ENCODE measurements around the gene ATP10A. TPM values are rescaled to one million over a fixed set of nuclear protein-coding genes. Genes with fewer than 3 reads are reported as not detected.
A peak's percentile ranks its signal among the peaks of the same experiment; 100 is the strongest.

Gene ATP10A
- total and polyA plus RNA-seq, 2 of the 8 experiments (the other 6 are each of a cell fraction or from before 2014, with no cell fraction given), result 2.0 to 2.8 TPM

GRCh38 chr15:25863968-25864580 lies 947 bp upstream of the ATP10A start:
- no peak overlapping the region for H2BK20ac ChIP-seq (ENCODE audit: low read length)
- no peak overlapping the region for H3K9ac ChIP-seq (replicated peaks in 1 of 4; ENCODE audit: extremely low read depth in 1 of 4, low read depth in 3 of 4, low read length in 3 of 4)
- no peak overlapping the region for H3K56ac ChIP-seq (replicated peaks; ENCODE audit: insufficient read length, low read depth, low read length)
- peaks cover 7 to 46% (median 37%) of the 10 kb centered on the region in 4 experiments for H3K27me3 ChIP-seq (replicated peaks in 1 of 4; ENCODE audit: control insufficient read depth in 3 of 4, extremely low read depth in 1 of 4, insufficient read depth in 3 of 4, low read length in 3 of 4)
- no peak overlapping the region for H2BK12ac ChIP-seq (ENCODE audit: low read depth, low read length)
- H3K4ac ChIP-seq (replicated peaks; ENCODE audit: insufficient read length, low read depth, low read length), result no peak overlapping the region
- H3K4me3 ChIP-seq (ENCODE audit: extremely low read depth in 1 of 4, insufficient read depth in 2 of 4, low read depth in 3 of 4, low read length in 4 of 4), result peak overlapping the region; percentile 38 to 70 (median 63); a peak in 6 of 8 replicates
- no peaks in the 10 kb centered on the region for H3K79me1 ChIP-seq (ENCODE audit: low read depth, low read length)
- H3K4me1 ChIP-seq (replicated peaks in 1 of 4; ENCODE audit: control insufficient read depth in 3 of 4, insufficient read depth in 4 of 4, low read length in 3 of 4), result peaks cover 0 to 10% (median 6%) of the 10 kb centered on the region in 4 experiments; a peak in 6 of 7 replicates
- H3K4me2 ChIP-seq (ENCODE audit: insufficient read depth in 1 of 2, low read depth in 2 of 2, low read length in 2 of 2), result peak overlapping the region; percentile 79 to 82
- H3K79me2 ChIP-seq (ENCODE audit: control insufficient read depth in 1 of 2, insufficient read depth in 2 of 2, low read length in 2 of 2), result no peaks in the 10 kb centered on the region
- DNase-seq (ENCODE audit: low read depth in 1 of 2, low spot score in 2 of 2) (no peak), FAIRE-seq (no peak)
- no peak overlapping the region for H2BK120ac ChIP-seq (replicated peaks; ENCODE audit: low read depth, low read length)
- no peak overlapping the region for H2BK15ac ChIP-seq (ENCODE audit: low read length)
- H3K36me3 ChIP-seq (ENCODE audit: control insufficient read depth in 2 of 4, insufficient read depth in 4 of 4, low read length in 3 of 4), result no peaks in the 10 kb centered on the region
- H3K23ac ChIP-seq (ENCODE audit: insufficient read length), result no peak overlapping the region
- H3K23me2 ChIP-seq (ENCODE audit: low read depth, low read length), result peaks cover 12% of the 10 kb centered on the region; the same call in 1 of the 2 replicates
- H4K8ac ChIP-seq (ENCODE audit: extremely low read depth, insufficient read depth, low read length), result no peak overlapping the region; the same call in 1 of the 2 replicates
- no peak overlapping the region for H3K18ac ChIP-seq (ENCODE audit: extremely low read depth, low read length)
- H3K27ac ChIP-seq (ENCODE audit: low read depth, low read length), result no peak overlapping the region
- H3K14ac ChIP-seq (ENCODE audit: insufficient read length), result no peak overlapping the region
- no peak overlapping the region for H2BK5ac ChIP-seq (ENCODE audit: low read depth, low read length)
- POLR2A ChIA-PET (ENCODE audit: partially characterized antibody), result no interaction called here
- H4K91ac ChIP-seq (replicated peaks; ENCODE audit: insufficient read length, low read length), result no peak overlapping the region
- H4K20me1 ChIP-seq (replicated peaks in 1 of 2; ENCODE audit: control insufficient read depth in 1 of 2, insufficient read depth in 2 of 2, low read length in 2 of 2), result no peaks in the 10 kb centered on the region
- H2AK5ac ChIP-seq (ENCODE audit: low read depth, low read length), result no peak overlapping the region
- no peak overlapping the region for H4K5ac ChIP-seq (ENCODE audit: insufficient read length, low read depth, low read length)
- CTCF ChIA-PET (ENCODE audit: partially characterized antibody), result interaction anchor here (0.5 to 0.6 kb wide), 2 partner anchors 23 to 71 kb away, joined by 3 read pairs; no protein-coding TSS in a partner anchor
- H2AFZ ChIP-seq (ENCODE audit: low read length), result no peak overlapping the region
- no peaks in the 10 kb centered on the region for H3K9me3 ChIP-seq (ENCODE audit: insufficient read depth in 2 of 2, low read depth in 1 of 2, low read length in 1 of 2)
- WGBS, 2 experiments (ENCODE audit: extremely low coverage in 1 of 2, insufficient coverage in 1 of 2, insufficient read length in 1 of 2, insufficient replicate concordance in 2 of 2, low coverage in 1 of 2, low lambda C conversion rate in 2 of 2, missing lambda C conversion rate in 1 of 2), result 78% methylated on average over 20 of the region's 21 CpGs; no CpG with 5 or more reads in 1 of the 2 experiments
- TF ChIP-seq MAFK (IDR thresholded peaks at IDR 0.05; ENCODE audit: low read depth, low read length), result no peak
- TF ChIP-seq E2F6 (IDR thresholded peaks at IDR 0.05), result no peak
- TF ChIP-seq JUND (IDR thresholded peaks at IDR 0.05; ENCODE audit: low read length), result no peak
- TF ChIP-seq SAP30 (IDR thresholded peaks at IDR 0.05; ENCODE audit: insufficient read depth, insufficient replicate concordance, low read length), result no peak
- TF ChIP-seq NANOG (IDR thresholded peaks at IDR 0.05; ENCODE audit: insufficient read depth, low read depth, low read length, poor library complexity, severe bottlenecking), result no peak
- TF ChIP-seq EGR1 (IDR thresholded peaks at IDR 0.05; ENCODE audit: borderline replicate concordance, low read depth, low read length), result no peak
- no peak for TF ChIP-seq RAD21 (IDR thresholded peaks at IDR 0.05 in 1 of 2, conservative IDR thresholded peaks at IDR 0.05 in 1 of 2; ENCODE audit: low read depth in 2 of 2, low read length in 2 of 2)
- no peak for TF ChIP-seq YY1 (IDR thresholded peaks at IDR 0.05; ENCODE audit: low read depth, low read length)
- no peak for TF ChIP-seq CBX5 (IDR thresholded peaks at IDR 0.05; ENCODE audit: low read depth, low read length)
- no peak for TF ChIP-seq ATF2 (IDR thresholded peaks at IDR 0.05; ENCODE audit: low read length)

Data from H1 (cell line).